ENCODE results near the gene EXOC4.
"Not testable (repeated sequence)": the region's sequence is repeated elsewhere in the genome, so short reads cannot be mapped to it uniquely, and the experiment has no call there.

The EXOC4 gene

GRCh38 chr7:133904776-133905175 is 651.9 kb downstream of the EXOC4 start:
- no peak for DNase-seq

GRCh38 chr7:133906553-133906952 is 653.7 kb downstream of the EXOC4 start:
- not testable (repeated sequence) for DNase-seq

- DNase-seq, result peak; percentile 66
These were observed 657.9 kb downstream of the EXOC4 start for GRCh38 chr7:133910761-133911160.

GRCh38 chr7:133911724-133912123 is 658.8 kb downstream of the EXOC4 start:
- DNase-seq, result no peak

- no peak for DNase-seq
These were observed 660.2 kb downstream of the EXOC4 start for GRCh38 chr7:133912916-133913697.

GRCh38 chr7:133916621-133917020 is 663.7 kb downstream of the EXOC4 start:
- DNase-seq, result no peak

GRCh38 chr7:133919810-133920209 is 666.9 kb downstream of the EXOC4 start:
- no peak for DNase-seq

- DNase-seq, result no peak
These were observed 668.8 kb downstream of the EXOC4 start for GRCh38 chr7:133921635-133922182.

GRCh38 chr7:133923974-133924373 is 671.1 kb downstream of the EXOC4 start:
- DNase-seq, result no peak

GRCh38 chr7:133931053-133931452 is 678.2 kb downstream of the EXOC4 start:
- no peak for DNase-seq

- no peak for DNase-seq
These were observed 679.7 kb downstream of the EXOC4 start for GRCh38 chr7:133932591-133932990.

GRCh38 chr7:133934262-133934976 is 681.5 kb downstream of the EXOC4 start:
- no peak for DNase-seq

GRCh38 chr7:133934977-133935330 is 682.1 kb downstream of the EXOC4 start:
- DNase-seq, result no peak

- no peak for DNase-seq
These were observed 683.2 kb downstream of the EXOC4 start for GRCh38 chr7:133936074-133936473.

GRCh38 chr7:133937786-133938185 is 684.9 kb downstream of the EXOC4 start:
- DNase-seq, result no peak

- peak; percentile 24 for DNase-seq
These were observed 687.5 kb downstream of the EXOC4 start for GRCh38 chr7:133940368-133940767.

- DNase-seq, result no peak
These were observed 688.6 kb downstream of the EXOC4 start for GRCh38 chr7:133941496-133941895.

GRCh38 chr7:133945497-133945896 is 692.6 kb downstream of the EXOC4 start:
- no peak for DNase-seq

GRCh38 chr7:133947458-133948254 is 694.8 kb downstream of the EXOC4 start:
- DNase-seq, result no peak

- DNase-seq, result no peak
These were observed 695.7 kb downstream of the EXOC4 start for GRCh38 chr7:133948588-133948987.

GRCh38 chr7:133950855-133951254 is 698.0 kb downstream of the EXOC4 start:
- no peak for DNase-seq

- no peak for DNase-seq
These were observed 702.3 kb downstream of the EXOC4 start for GRCh38 chr7:133955208-133955607.

GRCh38 chr7:133957845-133958244 is 705.0 kb downstream of the EXOC4 start:
- no peak for DNase-seq

Data from DMS79 treated with DMSO at 0.1 percent for 48 hours (cell line).